ENCODE measurements around the gene C2. TPM values are rescaled to one million over a fixed set of nuclear protein-coding genes. Genes with fewer than 3 reads are reported as not detected.

Gene C2
- total RNA-seq, 6 experiments from 2014 or later = 0.24 to 0.43 (median 0.43) TPM; not detected in 2

DNA sequence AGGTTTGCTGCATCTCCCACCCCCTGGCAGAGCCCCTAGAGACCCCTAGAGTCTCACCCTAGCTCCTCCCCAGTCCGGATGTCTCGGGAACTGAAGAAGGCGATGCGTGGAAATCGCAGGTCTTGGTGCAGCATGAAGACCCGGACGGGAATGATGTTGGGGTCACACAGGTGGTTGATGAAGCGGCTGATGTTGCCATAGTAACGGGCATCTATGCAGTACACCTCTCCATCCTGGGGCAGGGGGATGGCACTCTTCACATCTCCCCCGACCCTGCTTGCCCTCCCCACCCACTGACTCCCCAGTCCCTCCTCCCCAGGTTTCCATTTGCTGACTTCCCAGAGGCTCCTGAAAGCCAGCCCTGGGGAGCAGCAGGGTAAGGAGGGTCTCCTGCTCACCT, 46.9 kb upstream of the C2 start:
- no peak for DNase-seq
- TF ChIP-seq CTCF (IDR thresholded peaks at IDR 0.05) = no peak
- no peak overlapping the region for H3K4me3 Mint-ChIP-seq
- H3K27me3 Mint-ChIP-seq (ENCODE audit: insufficient read depth) = no peaks in the 10 kb centered on the region; the same call in none of the 2 replicates
- no peaks in the 10 kb centered on the region for H3K9me3 Mint-ChIP-seq
- no peak overlapping the region for H3K27ac Mint-ChIP-seq
- peaks cover 25% of the 10 kb centered on the region for H3K36me3 Mint-ChIP-seq (ENCODE audit: low read depth)
- H3K4me1 Mint-ChIP-seq (ENCODE audit: low read depth) = peaks cover 12% of the 10 kb centered on the region

DNA sequence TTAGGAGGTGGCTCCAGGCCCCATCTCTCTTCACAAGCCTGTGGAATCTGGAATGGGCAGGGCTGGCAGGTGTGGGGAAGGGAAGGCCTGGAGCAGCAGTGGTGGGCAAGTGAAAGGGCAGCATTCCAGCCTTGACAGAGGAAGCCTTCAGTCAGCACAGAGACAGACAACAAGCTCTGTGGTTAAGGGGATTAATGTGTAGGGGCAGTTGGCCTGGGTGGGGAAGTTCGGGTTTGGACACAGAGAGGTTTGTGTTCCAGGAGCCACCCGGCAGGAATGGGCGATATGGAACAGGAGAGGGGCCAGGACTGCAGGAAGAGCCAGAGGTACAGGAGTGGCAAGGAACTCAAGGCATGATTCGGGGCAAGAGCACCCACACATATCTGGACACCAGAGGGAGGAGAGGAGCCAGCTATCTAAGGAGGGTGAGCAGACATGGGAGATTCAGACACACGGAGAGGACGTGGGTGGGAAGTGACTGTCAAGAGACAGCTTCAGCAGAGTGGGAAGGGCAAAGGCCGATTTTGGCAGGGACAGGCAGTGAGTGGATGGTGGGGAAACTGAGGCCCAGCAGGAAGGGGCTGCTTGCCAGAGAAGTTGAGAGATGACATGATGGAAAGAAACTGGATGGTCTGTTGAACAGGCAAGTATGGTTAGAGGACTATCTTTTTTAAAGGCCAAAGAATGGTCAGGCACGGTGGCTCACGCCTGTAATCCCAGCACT, 46.2 kb upstream of the C2 start:
- Mint-ChIP-seq H3K27me3 (ENCODE audit: insufficient read depth) (no peaks in the 10 kb centered on the region; the same call in 1 of the 2 replicates), H3K4me3 (no peak overlapping the region), H3K9me3 (no peaks in the 10 kb centered on the region), H3K4me1 (ENCODE audit: low read depth) (peaks cover 8% of the 10 kb centered on the region), H3K36me3 (ENCODE audit: low read depth) (peaks cover 29% of the 10 kb centered on the region), H3K27ac (no peak overlapping the region)
- no peak for DNase-seq
- no peak for TF ChIP-seq CTCF (IDR thresholded peaks at IDR 0.05)

DNA sequence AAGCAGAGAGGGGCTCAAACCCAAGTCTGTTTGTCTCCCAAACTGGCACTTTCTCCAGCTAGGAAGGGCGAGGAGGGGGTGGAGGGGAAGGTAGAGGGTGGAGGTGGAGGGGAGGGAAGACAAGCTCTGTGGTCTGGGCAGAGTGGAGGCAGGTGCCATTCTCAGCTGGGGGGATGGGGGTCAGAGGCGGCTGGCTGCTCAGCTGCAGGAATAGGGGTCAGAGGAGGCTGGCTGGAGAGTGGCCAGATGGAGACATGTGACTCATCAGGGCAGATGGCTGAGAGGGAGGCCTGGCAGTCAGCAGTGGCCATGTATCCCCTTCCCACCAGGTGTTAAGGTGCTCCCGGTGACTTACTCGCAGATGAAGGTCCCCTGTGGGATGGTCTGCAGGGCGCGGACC, 45.2 kb upstream of the C2 start:
- Mint-ChIP-seq H3K4me1 (ENCODE audit: low read depth) (peaks cover 8% of the 10 kb centered on the region), H3K27me3 (ENCODE audit: insufficient read depth) (no peaks in the 10 kb centered on the region; the same call in 1 of the 2 replicates), H3K4me3 (no peak overlapping the region), H3K36me3 (ENCODE audit: low read depth) (peaks cover 30% of the 10 kb centered on the region), H3K9me3 (no peaks in the 10 kb centered on the region), H3K27ac (no peak overlapping the region)
- no peak for TF ChIP-seq CTCF (IDR thresholded peaks at IDR 0.05)
- no peak for DNase-seq

DNA sequence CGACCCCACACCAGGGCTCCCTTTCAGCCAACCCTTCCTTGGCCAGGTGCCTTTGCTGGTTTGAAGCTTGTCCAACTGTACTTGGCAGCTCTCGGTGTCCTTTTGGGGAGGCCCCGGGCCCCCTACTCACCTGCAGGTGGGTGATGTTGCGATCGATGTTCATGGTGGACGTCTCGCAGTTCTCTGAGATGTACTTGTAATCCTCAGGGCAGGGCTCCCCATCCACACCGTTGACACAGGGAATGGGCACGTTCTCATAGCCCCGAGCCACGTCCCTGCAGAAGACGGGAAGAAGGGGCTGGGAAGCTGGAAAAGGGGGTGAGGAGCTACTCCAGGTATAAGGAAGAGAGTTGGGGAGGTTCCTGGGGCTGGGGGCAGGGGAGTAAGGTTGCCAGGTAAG, 43.8 kb upstream of the C2 start:
- H3K27ac Mint-ChIP-seq = no peak overlapping the region
- no peaks in the 10 kb centered on the region for H3K9me3 Mint-ChIP-seq
- no peak overlapping the region for H3K4me3 Mint-ChIP-seq
- TF ChIP-seq CTCF (IDR thresholded peaks at IDR 0.05) = no peak
- DNase-seq = no peak
- no peaks in the 10 kb centered on the region; the same call in 1 of the 2 replicates for H3K27me3 Mint-ChIP-seq (ENCODE audit: insufficient read depth)
- H3K36me3 Mint-ChIP-seq (ENCODE audit: low read depth) = peaks cover 30% of the 10 kb centered on the region
- H3K4me1 Mint-ChIP-seq (ENCODE audit: low read depth) = peaks cover 8% of the 10 kb centered on the region

GRCh38 chr6:31884528-31885035, 42.9 kb upstream of the C2 start:
- Mint-ChIP-seq H3K4me1 (ENCODE audit: low read depth) (peaks cover 8% of the 10 kb centered on the region), H3K27me3 (ENCODE audit: insufficient read depth) (no peaks in the 10 kb centered on the region; the same call in 1 of the 2 replicates), H3K36me3 (ENCODE audit: low read depth) (peaks cover 29% of the 10 kb centered on the region), H3K4me3 (no peak overlapping the region), H3K27ac (no peak overlapping the region), H3K9me3 (no peaks in the 10 kb centered on the region)
- no peak for DNase-seq
- no peak for TF ChIP-seq CTCF (IDR thresholded peaks at IDR 0.05)

Measured in HFFc6 (cell line).